ENCODE measurements around the gene ABCG5. TPM values are rescaled to one million over a fixed set of nuclear protein-coding genes. Genes with fewer than 3 reads are reported as not detected.

Gene ABCG5
- total and polyA plus RNA-seq, 2 experiments from 2014 or later, result 0.08 TPM; not detected in 1

DNA sequence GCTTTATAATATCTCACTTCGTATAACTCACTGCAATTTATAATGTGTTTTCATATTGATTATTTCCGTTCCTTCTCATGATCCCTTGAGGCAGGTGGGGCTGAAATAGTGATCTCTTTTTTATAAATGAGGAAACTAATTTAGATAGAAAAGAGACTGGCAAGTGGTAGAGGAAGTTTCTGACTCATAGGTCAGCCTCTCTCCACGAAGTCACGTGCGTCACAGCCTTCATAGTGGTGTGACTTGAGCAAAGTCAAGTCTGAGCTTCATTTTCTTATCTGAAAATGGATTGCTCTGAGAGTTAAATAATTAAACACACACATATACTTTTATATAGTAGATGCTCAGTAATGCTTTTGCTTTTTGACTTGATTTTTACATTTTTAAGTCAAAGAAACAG is 19.9 kb downstream of the ABCG5 start:
- Mint-ChIP-seq H3K4me3 (no peak overlapping the region), H3K4me1 (peaks cover 4% of the 10 kb centered on the region; the same call in 1 of the 3 replicates), H3K36me3 (ENCODE audit: low read depth) (no peaks in the 10 kb centered on the region), H3K27ac (no peak overlapping the region), H3K9me3 (no peaks in the 10 kb centered on the region), H3K27me3 (ENCODE audit: insufficient read depth, low read depth, poor library complexity) (peaks cover 2% of the 10 kb centered on the region)
- TF ChIP-seq, protein P1, sequence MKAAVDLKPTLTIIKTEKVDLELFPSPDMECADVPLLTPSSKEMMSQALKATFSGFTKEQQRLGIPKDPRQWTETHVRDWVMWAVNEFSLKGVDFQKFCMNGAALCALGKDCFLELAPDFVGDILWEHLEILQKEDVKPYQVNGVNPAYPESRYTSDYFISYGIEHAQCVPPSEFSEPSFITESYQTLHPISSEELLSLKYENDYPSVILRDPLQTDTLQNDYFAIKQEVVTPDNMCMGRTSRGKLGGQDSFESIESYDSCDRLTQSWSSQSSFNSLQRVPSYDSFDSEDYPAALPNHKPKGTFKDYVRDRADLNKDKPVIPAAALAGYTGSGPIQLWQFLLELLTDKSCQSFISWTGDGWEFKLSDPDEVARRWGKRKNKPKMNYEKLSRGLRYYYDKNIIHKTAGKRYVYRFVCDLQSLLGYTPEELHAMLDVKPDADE (IDR thresholded peaks at IDR 0.05), result no peak
- Histone ChIP-seq H3K36me3 (ENCODE audit: insufficient read depth) (no peaks in the 10 kb centered on the region), H3K27ac (ENCODE audit: low read depth) (no peak overlapping the region), H3K27me3 (ENCODE audit: insufficient read depth) (no peaks in the 10 kb centered on the region), H3K4me2 (no peak overlapping the region), H3K79me2 (replicated peaks; ENCODE audit: insufficient read depth) (no peaks in the 10 kb centered on the region), H3K4me3 (no peak overlapping the region), H3K9me2 (ENCODE audit: insufficient read depth) (no peaks in the 10 kb centered on the region), H3F3A (replicated peaks; ENCODE audit: low read depth) (no peaks in the 10 kb centered on the region), H4K20me1 (replicated peaks; ENCODE audit: insufficient read depth) (no peaks in the 10 kb centered on the region), H3K4me1 (ENCODE audit: insufficient read depth) (no peaks in the 10 kb centered on the region), H2AFZ (no peak overlapping the region)
- DNase-seq (ENCODE audit: low spot score) (no peak), ATAC-seq (no peak)

DNA sequence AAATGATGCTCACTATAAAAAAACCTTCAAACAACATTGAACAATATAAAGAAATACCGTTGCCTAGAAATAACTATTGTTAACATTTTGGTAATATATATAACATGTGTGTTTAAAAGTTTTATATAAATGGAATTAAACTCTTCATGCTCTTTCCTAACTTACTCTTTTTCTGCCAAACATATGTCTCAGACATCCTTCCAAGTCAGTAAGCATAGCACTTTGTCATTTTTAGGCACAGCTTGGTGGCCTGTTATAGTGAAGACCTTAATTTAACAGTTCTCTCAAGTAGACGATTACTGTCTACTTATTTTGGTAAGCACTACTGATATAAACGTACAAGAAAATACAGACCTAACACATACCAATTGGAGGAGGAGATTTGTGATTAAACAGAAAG is 23.9 kb downstream of the ABCG5 start:
- no peak overlapping the region for H3K4me3 Mint-ChIP-seq
- TF ChIP-seq STAT1 (IDR thresholded peaks at IDR 0.05; ENCODE audit: unreplicated experiment) (no peak), EZH2 (IDR thresholded peaks at IDR 0.05; ENCODE audit: low read depth, unreplicated experiment) (no peak), POLR2AphosphoS5 (IDR thresholded peaks at IDR 0.05; ENCODE audit: low read depth) (no peak), CREB1 (CRISPR knock-in tag; IDR thresholded peaks at IDR 0.05; ENCODE audit: low read depth) (no peak), ZNF114 (CRISPR knock-in tag; IDR thresholded peaks at IDR 0.05) (no peak), ZNF331 (CRISPR knock-in tag; IDR thresholded peaks at IDR 0.05; ENCODE audit: low read depth) (no peak)
- TF ChIP-seq, protein P2, sequence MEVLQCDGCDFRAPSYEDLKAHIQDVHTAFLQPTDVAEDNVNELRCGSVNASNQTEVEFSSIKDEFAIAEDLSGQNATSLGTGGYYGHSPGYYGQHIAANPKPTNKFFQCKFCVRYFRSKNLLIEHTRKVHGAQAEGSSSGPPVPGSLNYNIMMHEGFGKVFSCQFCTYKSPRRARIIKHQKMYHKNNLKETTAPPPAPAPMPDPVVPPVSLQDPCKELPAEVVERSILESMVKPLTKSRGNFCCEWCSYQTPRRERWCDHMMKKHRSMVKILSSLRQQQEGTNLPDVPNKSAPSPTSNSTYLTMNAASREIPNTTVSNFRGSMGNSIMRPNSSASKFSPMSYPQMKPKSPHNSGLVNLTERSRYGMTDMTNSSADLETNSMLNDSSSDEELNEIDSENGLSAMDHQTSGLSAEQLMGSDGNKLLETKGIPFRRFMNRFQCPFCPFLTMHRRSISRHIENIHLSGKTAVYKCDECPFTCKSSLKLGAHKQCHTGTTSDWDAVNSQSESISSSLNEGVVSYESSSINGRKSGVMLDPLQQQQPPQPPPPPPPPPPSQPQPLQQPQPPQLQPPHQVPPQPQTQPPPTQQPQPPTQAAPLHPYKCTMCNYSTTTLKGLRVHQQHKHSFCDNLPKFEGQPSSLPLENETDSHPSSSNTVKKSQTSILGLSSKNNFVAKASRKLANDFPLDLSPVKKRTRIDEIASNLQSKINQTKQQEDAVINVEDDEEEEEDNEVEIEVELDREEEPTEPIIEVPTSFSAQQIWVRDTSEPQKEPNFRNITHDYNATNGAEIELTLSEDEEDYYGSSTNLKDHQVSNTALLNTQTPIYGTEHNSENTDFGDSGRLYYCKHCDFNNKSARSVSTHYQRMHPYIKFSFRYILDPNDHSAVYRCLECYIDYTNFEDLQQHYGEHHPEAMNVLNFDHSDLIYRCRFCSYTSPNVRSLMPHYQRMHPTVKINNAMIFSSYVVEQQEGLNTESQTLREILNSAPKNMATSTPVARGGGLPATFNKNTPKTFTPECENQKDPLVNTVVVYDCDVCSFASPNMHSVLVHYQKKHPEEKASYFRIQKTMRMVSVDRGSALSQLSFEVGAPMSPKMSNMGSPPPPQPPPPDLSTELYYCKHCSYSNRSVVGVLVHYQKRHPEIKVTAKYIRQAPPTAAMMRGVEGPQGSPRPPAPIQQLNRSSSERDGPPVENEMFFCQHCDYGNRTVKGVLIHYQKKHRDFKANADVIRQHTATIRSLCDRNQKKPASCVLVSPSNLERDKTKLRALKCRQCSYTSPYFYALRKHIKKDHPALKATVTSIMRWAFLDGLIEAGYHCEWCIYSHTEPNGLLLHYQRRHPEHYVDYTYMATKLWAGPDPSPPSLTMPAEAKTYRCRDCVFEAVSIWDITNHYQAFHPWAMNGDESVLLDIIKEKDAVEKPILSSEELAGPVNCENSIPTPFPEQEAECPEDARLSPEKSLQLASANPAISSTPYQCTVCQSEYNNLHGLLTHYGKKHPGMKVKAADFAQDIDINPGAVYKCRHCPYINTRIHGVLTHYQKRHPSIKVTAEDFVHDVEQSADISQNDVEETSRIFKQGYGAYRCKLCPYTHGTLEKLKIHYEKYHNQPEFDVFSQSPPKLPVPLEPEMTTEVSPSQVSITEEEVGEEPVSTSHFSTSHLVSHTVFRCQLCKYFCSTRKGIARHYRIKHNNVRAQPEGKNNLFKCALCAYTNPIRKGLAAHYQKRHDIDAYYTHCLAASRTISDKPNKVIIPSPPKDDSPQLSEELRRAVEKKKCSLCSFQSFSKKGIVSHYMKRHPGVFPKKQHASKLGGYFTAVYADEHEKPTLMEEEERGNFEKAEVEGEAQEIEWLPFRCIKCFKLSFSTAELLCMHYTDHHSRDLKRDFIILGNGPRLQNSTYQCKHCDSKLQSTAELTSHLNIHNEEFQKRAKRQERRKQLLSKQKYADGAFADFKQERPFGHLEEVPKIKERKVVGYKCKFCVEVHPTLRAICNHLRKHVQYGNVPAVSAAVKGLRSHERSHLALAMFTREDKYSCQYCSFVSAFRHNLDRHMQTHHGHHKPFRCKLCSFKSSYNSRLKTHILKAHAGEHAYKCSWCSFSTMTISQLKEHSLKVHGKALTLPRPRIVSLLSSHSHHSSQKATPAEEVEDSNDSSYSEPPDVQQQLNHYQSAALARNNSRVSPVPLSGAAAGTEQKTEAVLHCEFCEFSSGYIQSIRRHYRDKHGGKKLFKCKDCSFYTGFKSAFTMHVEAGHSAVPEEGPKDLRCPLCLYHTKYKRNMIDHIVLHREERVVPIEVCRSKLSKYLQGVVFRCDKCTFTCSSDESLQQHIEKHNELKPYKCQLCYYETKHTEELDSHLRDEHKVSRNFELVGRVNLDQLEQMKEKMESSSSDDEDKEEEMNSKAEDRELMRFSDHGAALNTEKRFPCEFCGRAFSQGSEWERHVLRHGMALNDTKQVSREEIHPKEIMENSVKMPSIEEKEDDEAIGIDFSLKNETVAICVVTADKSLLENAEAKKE (CRISPR knock-in tag; IDR thresholded peaks at IDR 0.05), result no peak
- TF ChIP-seq, protein P3, sequence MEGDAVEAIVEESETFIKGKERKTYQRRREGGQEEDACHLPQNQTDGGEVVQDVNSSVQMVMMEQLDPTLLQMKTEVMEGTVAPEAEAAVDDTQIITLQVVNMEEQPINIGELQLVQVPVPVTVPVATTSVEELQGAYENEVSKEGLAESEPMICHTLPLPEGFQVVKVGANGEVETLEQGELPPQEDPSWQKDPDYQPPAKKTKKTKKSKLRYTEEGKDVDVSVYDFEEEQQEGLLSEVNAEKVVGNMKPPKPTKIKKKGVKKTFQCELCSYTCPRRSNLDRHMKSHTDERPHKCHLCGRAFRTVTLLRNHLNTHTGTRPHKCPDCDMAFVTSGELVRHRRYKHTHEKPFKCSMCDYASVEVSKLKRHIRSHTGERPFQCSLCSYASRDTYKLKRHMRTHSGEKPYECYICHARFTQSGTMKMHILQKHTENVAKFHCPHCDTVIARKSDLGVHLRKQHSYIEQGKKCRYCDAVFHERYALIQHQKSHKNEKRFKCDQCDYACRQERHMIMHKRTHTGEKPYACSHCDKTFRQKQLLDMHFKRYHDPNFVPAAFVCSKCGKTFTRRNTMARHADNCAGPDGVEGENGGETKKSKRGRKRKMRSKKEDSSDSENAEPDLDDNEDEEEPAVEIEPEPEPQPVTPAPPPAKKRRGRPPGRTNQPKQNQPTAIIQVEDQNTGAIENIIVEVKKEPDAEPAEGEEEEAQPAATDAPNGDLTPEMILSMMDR (conservative IDR thresholded peaks at IDR 0.05; ENCODE audit: low read depth in 2 of 2), result no peak
- TF ChIP-seq, protein P4, sequence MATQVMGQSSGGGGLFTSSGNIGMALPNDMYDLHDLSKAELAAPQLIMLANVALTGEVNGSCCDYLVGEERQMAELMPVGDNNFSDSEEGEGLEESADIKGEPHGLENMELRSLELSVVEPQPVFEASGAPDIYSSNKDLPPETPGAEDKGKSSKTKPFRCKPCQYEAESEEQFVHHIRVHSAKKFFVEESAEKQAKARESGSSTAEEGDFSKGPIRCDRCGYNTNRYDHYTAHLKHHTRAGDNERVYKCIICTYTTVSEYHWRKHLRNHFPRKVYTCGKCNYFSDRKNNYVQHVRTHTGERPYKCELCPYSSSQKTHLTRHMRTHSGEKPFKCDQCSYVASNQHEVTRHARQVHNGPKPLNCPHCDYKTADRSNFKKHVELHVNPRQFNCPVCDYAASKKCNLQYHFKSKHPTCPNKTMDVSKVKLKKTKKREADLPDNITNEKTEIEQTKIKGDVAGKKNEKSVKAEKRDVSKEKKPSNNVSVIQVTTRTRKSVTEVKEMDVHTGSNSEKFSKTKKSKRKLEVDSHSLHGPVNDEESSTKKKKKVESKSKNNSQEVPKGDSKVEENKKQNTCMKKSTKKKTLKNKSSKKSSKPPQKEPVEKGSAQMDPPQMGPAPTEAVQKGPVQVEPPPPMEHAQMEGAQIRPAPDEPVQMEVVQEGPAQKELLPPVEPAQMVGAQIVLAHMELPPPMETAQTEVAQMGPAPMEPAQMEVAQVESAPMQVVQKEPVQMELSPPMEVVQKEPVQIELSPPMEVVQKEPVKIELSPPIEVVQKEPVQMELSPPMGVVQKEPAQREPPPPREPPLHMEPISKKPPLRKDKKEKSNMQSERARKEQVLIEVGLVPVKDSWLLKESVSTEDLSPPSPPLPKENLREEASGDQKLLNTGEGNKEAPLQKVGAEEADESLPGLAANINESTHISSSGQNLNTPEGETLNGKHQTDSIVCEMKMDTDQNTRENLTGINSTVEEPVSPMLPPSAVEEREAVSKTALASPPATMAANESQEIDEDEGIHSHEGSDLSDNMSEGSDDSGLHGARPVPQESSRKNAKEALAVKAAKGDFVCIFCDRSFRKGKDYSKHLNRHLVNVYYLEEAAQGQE (IDR thresholded peaks at IDR 0.05; ENCODE audit: unreplicated experiment), result no peak

More for the DNA sequence above, 23.9 kb downstream of the ABCG5 start:
- Mint-ChIP-seq H3K27me3 (ENCODE audit: insufficient read depth, low read depth, poor library complexity) (peaks cover 2% of the 10 kb centered on the region), H3K27ac (no peak overlapping the region), H3K4me1 (no peaks in the 10 kb centered on the region), H3K9me3 (no peaks in the 10 kb centered on the region), H3K36me3 (ENCODE audit: low read depth) (no peaks in the 10 kb centered on the region)
- no peaks in the 10 kb centered on the region for H3K27me3 ChIP-seq (ENCODE audit: insufficient read depth)
- no peak overlapping the region for H2AFZ ChIP-seq
- H3K36me3 ChIP-seq (ENCODE audit: insufficient read depth), result no peaks in the 10 kb centered on the region
- no peaks in the 10 kb centered on the region for H3K9me2 ChIP-seq (ENCODE audit: insufficient read depth)
- H3K79me2 ChIP-seq (replicated peaks; ENCODE audit: insufficient read depth), result no peaks in the 10 kb centered on the region
- no peak for ATAC-seq
- H3K4me3 ChIP-seq, result no peak overlapping the region
- no peak overlapping the region for H3K4me2 ChIP-seq
- no peak overlapping the region for H3K27ac ChIP-seq (ENCODE audit: low read depth)
- DNase-seq (ENCODE audit: low spot score), result no peak
- no peaks in the 10 kb centered on the region for H4K20me1 ChIP-seq (replicated peaks; ENCODE audit: insufficient read depth)
- no peaks in the 10 kb centered on the region for H3K4me1 ChIP-seq (ENCODE audit: insufficient read depth)
- H3F3A ChIP-seq (replicated peaks; ENCODE audit: low read depth), result no peaks in the 10 kb centered on the region
